ENCODE data around the gene GPR152. TPM values are rescaled to one million over a fixed set of nuclear protein-coding genes. Genes with fewer than 3 reads are reported as not detected.
"Not testable (repeated sequence)": the region's sequence is repeated elsewhere in the genome, so short reads cannot be mapped to it uniquely, and the experiment has no call there.

GPR152 gene
- total RNA-seq, 2 experiments from 2014 or later, result not detected

GRCh38 chr11:67432655-67433349 lies 19.7 kb downstream of the GPR152 start:
- Mint-ChIP-seq H3K36me3 (peaks cover 30% of the 10 kb centered on the region), H3K4me1 (peaks cover 36% of the 10 kb centered on the region), H3K4me3 (peak overlapping the region; percentile 19), H3K9me3 (no peaks in the 10 kb centered on the region), H3K27ac (peak overlapping the region; percentile 78), H3K27me3 (no peaks in the 10 kb centered on the region)
- DNase-seq (peak; percentile 51), ATAC-seq (ENCODE audit: low read depth) (no peak)
- POLR2A ChIA-PET, result interaction anchor here (0.5 to 16.3 kb wide), 7 partner anchors 14 to 53 kb away, joined by 3 to 491 read pairs (median 4); partner anchors contain the start of genes CARNS1, PPP1CA and TBC1D10C

GRCh38 chr11:67431346-67432249 lies 20.9 kb downstream of the GPR152 start:
- H3K4me1 Mint-ChIP-seq, result peaks cover 38% of the 10 kb centered on the region
- peaks cover 24% of the 10 kb centered on the region for H3K36me3 Mint-ChIP-seq
- no peak for DNase-seq
- no peaks in the 10 kb centered on the region for H3K9me3 Mint-ChIP-seq
- POLR2A ChIA-PET, result interaction anchor here (0.9 to 16.3 kb wide), 6 partner anchors 10 to 54 kb away, joined by 3 to 491 read pairs (median 92); partner anchors contain the start of genes CARNS1, PPP1CA and TBC1D10C
- no peak for ATAC-seq (ENCODE audit: low read depth)
- H3K27me3 Mint-ChIP-seq, result no peaks in the 10 kb centered on the region
- H3K4me3 Mint-ChIP-seq, result peak overlapping the region; percentile 25
- peak overlapping the region; percentile 78 for H3K27ac Mint-ChIP-seq

- POLR2A ChIA-PET, result interaction anchor here (0.6 to 16.3 kb wide), 6 partner anchors 8 to 150 kb away, joined by 3 to 491 read pairs (median 37); partner anchors contain the start of genes CARNS1, CDK2AP2, PPP1CA and PTPRCAP
- Mint-ChIP-seq H3K36me3 (peaks cover 13% of the 10 kb centered on the region), H3K4me3 (peak overlapping the region; percentile 97), H3K27me3 (no peaks in the 10 kb centered on the region), H3K4me1 (peaks cover 35% of the 10 kb centered on the region), H3K9me3 (no peaks in the 10 kb centered on the region), H3K27ac (no peak overlapping the region)
- DNase-seq (no peak), ATAC-seq (ENCODE audit: low read depth) (no peak)
Observed at GRCh38 chr11:67429722-67430121, 22.8 kb downstream of the GPR152 start.

DNA sequence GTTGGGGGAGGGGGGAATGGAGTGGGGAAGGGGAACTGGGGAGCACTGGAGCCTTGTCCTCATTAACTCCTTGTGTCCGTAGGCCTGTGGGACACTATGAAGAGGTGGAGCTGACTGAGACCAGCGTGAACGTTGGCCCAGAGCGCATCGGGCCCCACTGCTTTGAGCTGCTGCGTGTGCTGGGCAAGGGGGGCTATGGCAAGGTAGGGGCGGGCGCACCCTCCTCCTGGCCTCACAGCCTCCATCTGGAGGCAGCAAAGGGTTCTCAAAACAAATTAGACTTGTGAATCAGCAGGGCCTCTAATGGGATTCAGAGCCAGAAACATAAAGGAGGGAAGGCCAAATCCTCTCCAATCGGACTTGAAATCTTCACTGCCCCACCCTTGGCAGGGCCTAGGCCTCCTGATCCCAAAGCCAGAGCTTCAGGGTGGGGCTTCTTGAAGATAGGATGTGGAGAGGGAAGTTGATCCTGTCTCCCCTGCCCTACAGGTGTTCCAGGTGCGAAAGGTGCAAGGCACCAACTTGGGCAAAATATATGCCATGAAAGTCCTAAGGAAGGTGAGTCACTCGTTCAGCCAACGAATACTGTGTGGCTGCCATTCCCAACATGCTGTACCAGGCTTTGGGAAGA lies 23.4 kb downstream of the GPR152 start:
- no peak for ATAC-seq (ENCODE audit: low read depth)
- H3K27me3 Mint-ChIP-seq, result no peaks in the 10 kb centered on the region
- peak overlapping the region; percentile 93 for H3K27ac Mint-ChIP-seq
- POLR2A ChIA-PET, result interaction anchor here (0.7 to 16.3 kb wide), 11 partner anchors 9 to 584 kb away, joined by 3 to 491 read pairs (median 4); partner anchors contain the start of genes CARNS1, CDK2AP2, POLD4 and PPP1CA
- peaks cover 13% of the 10 kb centered on the region for H3K36me3 Mint-ChIP-seq
- H3K4me3 Mint-ChIP-seq, result peak overlapping the region; percentile 97
- no peaks in the 10 kb centered on the region for H3K9me3 Mint-ChIP-seq
- peaks cover 37% of the 10 kb centered on the region for H3K4me1 Mint-ChIP-seq
- DNase-seq, result no peak

DNA sequence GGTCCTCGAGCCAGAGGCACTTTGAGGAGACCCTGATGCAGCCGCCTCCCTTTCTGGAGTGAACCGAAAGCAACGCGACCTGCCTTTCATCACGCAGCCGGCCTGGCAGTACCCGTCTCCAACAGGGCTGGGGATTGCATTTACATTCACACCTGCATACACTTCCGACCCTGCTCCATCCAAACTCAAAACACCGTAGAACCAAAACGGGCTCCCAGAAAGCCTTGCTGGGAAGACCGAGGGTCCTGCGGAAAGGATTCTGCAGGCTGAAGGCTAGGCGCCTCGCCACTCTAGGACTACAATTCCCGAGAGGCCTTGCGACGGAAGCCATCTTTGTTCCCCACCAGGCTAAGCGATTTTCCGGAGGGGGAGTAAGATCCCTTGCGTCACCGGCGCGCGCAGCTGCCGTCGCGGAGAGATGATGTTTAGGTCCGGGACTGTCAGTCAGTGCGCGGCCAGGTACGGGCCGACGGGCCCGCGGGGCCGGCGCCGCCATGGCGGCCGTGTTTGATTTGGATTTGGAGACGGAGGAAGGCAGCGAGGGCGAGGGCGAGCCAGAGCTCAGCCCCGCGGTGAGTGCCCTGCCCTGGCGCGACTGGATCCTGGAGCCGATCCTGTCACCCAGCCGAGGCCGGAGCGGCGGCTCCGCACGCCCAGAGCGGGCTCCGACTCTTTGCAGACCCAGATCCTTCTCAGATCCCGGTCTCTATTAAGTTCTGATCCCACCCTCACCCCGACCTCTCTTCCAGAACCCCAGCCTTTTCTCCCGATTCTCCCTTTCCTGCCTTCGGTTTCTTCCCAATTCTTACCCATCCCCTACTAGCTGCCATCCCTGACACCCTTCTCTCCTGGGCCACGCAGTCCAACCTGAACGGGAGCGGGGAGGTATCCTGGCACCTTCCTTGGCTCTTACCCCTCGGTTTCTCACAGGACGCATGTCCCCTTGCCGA lies 24.2 kb downstream of the GPR152 start, which contains the start of gene RPS6KB2:
Gene RPS6KB2 (plus strand): TSS at position 443 of the 950 bp plus-strand sequence. CDS start 52 bp downstream, at position 495.
- peak; percentile 91 for ATAC-seq (ENCODE audit: low read depth)
- peak within 1 kb of the TSS; percentile 93 for H3K27ac Mint-ChIP-seq
- no peaks in the 10 kb centered on the region for H3K9me3 Mint-ChIP-seq
- peak within 1 kb of the TSS; percentile 97 for H3K4me3 Mint-ChIP-seq
- peaks cover 34% of the 10 kb centered on the region for H3K4me1 Mint-ChIP-seq
- POLR2A ChIA-PET, result interaction anchor here (0.7 to 16.3 kb wide), 13 partner anchors 10 to 584 kb away, joined by 3 to 491 read pairs (median 4); partner anchors contain the start of genes AIP, CARNS1, CDK2AP2 and POLD4
- DNase-seq, result peak; percentile 99
- no peaks in the 10 kb centered on the region for H3K27me3 Mint-ChIP-seq
- peaks cover 13% of the 10 kb centered on the region for H3K36me3 Mint-ChIP-seq

- H3K27ac Mint-ChIP-seq, result peak overlapping the region; percentile 93
- not testable (repeated sequence) for H3K27me3 Mint-ChIP-seq; H3K9me3 Mint-ChIP-seq; ATAC-seq (ENCODE audit: low read depth); DNase-seq
- peaks cover 13% of the 10 kb centered on the region for H3K36me3 Mint-ChIP-seq
- POLR2A ChIA-PET, result interaction anchor here (0.6 to 16.3 kb wide), 7 partner anchors 9 to 55 kb away, joined by 4 to 491 read pairs (median 18); partner anchors contain the start of genes AIP, CARNS1, PPP1CA and PTPRCAP
- peaks cover 34% of the 10 kb centered on the region for H3K4me1 Mint-ChIP-seq
- peak overlapping the region; percentile 97 for H3K4me3 Mint-ChIP-seq
Observed at GRCh38 chr11:67427364-67427859, 25.1 kb downstream of the GPR152 start.

GRCh38 chr11:67423891-67424613 lies 28.5 kb downstream of the GPR152 start:
- Mint-ChIP-seq H3K36me3 (peaks cover 2% of the 10 kb centered on the region), H3K4me1 (peaks cover 25% of the 10 kb centered on the region), H3K27me3 (no peaks in the 10 kb centered on the region), H3K9me3 (no peaks in the 10 kb centered on the region), H3K4me3 (no peak overlapping the region), H3K27ac (no peak overlapping the region)
- DNase-seq, result no peak
- ATAC-seq (ENCODE audit: low read depth), result no peak
- POLR2A ChIA-PET, result interaction anchor here (0.9 to 16.1 kb wide), 7 partner anchors 10 to 59 kb away, joined by 3 to 412 read pairs (median 4); partner anchors contain the start of genes AIP, PPP1CA, PTPRCAP and RPS6KB2

GRCh38 chr11:67423466-67423865 lies 29.1 kb downstream of the GPR152 start:
- ATAC-seq (ENCODE audit: low read depth) (no peak), DNase-seq (no peak)
- peaks cover 2% of the 10 kb centered on the region for H3K36me3 Mint-ChIP-seq
- no peak overlapping the region for H3K27ac Mint-ChIP-seq
- H3K4me3 Mint-ChIP-seq, result no peak overlapping the region
- H3K27me3 Mint-ChIP-seq, result no peaks in the 10 kb centered on the region
- H3K9me3 Mint-ChIP-seq, result no peaks in the 10 kb centered on the region
- POLR2A ChIA-PET, result interaction anchor here (1.0 to 16.1 kb wide), 4 partner anchors 11 to 22 kb away, joined by 4 to 412 read pairs (median 13); partner anchors contain the start of genes PPP1CA, PTPRCAP, RPS6KB2 and TBC1D10C
- H3K4me1 Mint-ChIP-seq, result peaks cover 28% of the 10 kb centered on the region

DNA sequence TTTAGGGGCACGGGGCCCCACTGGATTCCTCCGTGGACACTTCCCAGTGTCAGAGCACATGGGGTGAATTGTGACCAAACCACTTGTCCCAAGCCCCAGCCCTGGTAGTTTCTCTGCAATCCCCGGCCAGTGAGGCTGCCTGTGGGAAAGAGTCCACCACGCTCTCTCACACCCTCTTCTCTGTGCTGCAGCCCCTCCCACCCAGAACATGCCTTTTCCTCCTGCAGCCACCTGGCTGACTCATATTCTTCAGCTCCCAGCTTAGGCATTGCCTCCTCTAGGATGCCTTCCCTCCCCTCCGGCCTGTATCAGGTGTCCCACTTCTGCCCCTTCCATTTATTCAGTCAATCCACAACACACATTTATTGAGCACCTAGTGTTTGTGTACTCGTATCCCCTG lies 29.6 kb downstream of the GPR152 start:
- Mint-ChIP-seq H3K4me3 (no peak overlapping the region), H3K36me3 (peaks cover 2% of the 10 kb centered on the region), H3K27ac (no peak overlapping the region), H3K27me3 (no peaks in the 10 kb centered on the region), H3K9me3 (no peaks in the 10 kb centered on the region), H3K4me1 (peaks cover 33% of the 10 kb centered on the region)
- no peak for ATAC-seq (ENCODE audit: low read depth)
- POLR2A ChIA-PET, result interaction anchor here (1.0 to 16.1 kb wide), 4 partner anchors 11 to 21 kb away, joined by 4 to 412 read pairs (median 13); partner anchors contain the start of genes PPP1CA, PTPRCAP, RPS6KB2 and TBC1D10C
- no peak for DNase-seq

- ATAC-seq (ENCODE audit: low read depth) (no peak), DNase-seq (no peak)
- Mint-ChIP-seq H3K27me3 (no peaks in the 10 kb centered on the region), H3K36me3 (peaks cover 2% of the 10 kb centered on the region), H3K9me3 (no peaks in the 10 kb centered on the region), H3K4me1 (peaks cover 37% of the 10 kb centered on the region), H3K27ac (peak overlapping the region; percentile 90), H3K4me3 (peak overlapping the region; percentile 84)
- POLR2A ChIA-PET, result interaction anchor here (1.9 to 16.1 kb wide), 7 partner anchors 9 to 83 kb away, joined by 10 to 412 read pairs (median 36); partner anchors contain the start of genes AIP, PITPNM1, PPP1CA and PTPRCAP
Observed at GRCh38 chr11:67421430-67422031, 31.0 kb downstream of the GPR152 start.
